DND-41 (cell line): Measurements from ENCODE around the gene CDC42BPG.

Experiments
- CTCF ChIP-seq: IDR thresholded peaks from 2 replicates; pipeline ENCODE4 v1.5.1; 2012; ENCODE audit warnings: borderline replicate concordance, low read length, moderate library complexity, mild to moderate bottlenecking; ENCODE audit not compliant: poor library complexity, severe bottlenecking; ENCODE audit errors: extremely low read depth
- EZH2 ChIP-seq: IDR thresholded peaks from 3 replicates; pipeline ENCODE4 v1.6.1; 2012; ENCODE audit warnings: borderline replicate concordance, low read depth, mild to moderate bottlenecking, moderate library complexity, low read length, inconsistent platforms; ENCODE audit not compliant: severe bottlenecking

GRCh38 chr11:64849598-64850356 is 5.3 kb upstream of the CDC42BPG start:
- TF ChIP-seq CTCF (no peak), EZH2 (no peak)
